GM13977 (cell line): Measurements from ENCODE around the gene ADD1.

ENCODE experiments used
- DNase-seq: peaks from one replicate; pipeline ENCODE4 v3.0.0; 2012; ENCODE audit warnings: low spot score
- CTCF ChIP-seq: IDR thresholded peaks from 2 replicates; pipeline ENCODE4 v1.5.1; 2012; ENCODE audit warnings: mild to moderate bottlenecking, control low read depth; ENCODE audit not compliant: insufficient read depth; ENCODE audit errors: extremely low read depth, missing control alignments
- in situ Hi-C: fragments of 300-500 bp; cut with MboI; formaldehyde crosslinking; loops from one replicate; pipeline ENCODE4 v1.12.0; 2022; ENCODE audit warnings: low sequenced_read_pairs, low pct_unique_long_range_greater_than_20kb, mixed read lengths, inconsistent platforms; ENCODE audit not compliant: unreplicated experiment

The ADD1 gene

GRCh38 chr4:2848449-2848848 is 4.8 kb downstream of the ADD1 start:
- TF ChIP-seq CTCF, result no peak
- no peak for DNase-seq

DNA sequence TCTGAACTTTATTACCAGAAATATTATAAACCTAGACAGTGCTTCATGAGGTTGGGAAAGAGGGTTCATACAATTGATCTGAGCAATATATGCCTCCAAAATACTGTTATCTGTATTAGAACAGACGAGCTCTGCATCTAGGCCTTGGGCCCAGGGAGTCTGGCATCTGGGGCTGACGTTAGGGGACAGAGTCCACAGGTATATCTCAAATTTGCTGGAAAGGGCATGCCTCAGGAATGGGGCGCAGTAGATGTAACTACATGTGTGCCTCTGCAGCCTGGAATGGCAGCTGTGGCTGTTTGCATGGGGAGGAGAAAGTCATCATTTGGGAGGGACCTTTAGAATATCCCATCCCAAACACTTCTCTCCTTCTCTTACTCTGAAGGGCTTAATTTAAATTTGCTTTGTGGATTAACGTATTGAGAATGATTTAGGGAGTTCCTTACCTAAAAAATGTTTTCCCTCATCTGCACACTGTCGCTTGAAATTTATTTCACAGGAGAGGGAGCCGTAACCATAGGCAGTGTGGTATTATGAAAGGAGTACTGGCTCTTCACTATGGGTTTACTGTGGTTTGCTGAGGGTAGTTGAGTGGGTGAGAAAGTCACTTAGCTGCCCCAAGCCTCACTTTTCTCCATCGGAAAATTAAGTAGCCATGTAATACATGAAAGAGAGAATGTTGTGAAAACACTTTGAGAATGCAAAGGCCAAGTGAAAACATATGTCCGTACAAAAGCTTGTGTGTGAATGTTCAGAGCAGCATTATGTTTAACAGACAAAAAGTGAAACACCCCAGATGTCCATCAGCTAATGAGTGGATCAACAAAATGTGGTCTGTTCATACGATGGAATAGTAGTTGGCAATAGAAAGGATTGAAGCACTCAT is 5.9 kb downstream of the ADD1 start:
- in situ Hi-C loops, result no loop called here
- TF ChIP-seq CTCF, result no peak
- no peak for DNase-seq

More at GRCh38 chr4:2848449-2848848, 4.8 kb downstream of the ADD1 start:
- in situ Hi-C loops, result no loop called here

DNA sequence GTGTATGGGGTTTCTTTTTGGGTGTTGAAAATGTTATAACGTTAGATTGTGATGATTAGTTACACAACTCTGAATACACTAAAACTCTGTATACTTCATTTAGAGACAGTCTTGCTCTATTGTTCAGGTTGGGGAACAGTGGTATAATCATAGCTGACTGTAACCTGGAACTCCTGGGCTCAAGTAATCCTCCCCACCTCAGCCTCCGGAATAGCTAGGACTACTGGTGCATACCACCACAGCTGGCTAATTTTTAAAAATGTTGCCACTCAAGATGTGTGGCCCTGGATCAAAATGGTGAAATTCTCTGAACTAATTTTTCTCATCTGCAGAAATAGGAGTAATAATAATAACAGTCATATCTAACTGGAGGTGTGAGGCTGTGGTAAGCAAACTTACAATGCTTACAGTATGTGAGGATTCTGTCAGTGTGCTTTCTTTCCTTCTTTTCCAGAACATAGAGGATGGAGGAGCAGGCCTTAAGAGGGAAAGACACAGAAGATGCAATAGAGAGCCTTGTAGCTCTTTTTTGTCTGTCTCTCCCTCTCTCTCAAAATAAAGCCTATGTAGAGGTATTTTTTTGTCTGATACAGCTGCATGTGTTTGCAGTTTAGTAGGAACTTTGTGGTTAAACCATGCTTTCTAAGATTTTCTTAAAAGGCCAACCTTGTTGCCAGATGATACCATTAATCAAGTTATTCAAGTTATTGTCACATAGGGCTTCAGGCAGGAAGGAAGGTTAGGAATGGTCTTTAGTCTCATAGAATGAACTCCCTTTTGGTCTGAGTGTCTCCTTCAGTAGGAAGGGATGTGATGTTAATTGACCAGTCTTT is 7.5 kb downstream of the ADD1 start:
- DNase-seq, result no peak
- in situ Hi-C loops, result no loop called here
- TF ChIP-seq CTCF, result no peak

DNA sequence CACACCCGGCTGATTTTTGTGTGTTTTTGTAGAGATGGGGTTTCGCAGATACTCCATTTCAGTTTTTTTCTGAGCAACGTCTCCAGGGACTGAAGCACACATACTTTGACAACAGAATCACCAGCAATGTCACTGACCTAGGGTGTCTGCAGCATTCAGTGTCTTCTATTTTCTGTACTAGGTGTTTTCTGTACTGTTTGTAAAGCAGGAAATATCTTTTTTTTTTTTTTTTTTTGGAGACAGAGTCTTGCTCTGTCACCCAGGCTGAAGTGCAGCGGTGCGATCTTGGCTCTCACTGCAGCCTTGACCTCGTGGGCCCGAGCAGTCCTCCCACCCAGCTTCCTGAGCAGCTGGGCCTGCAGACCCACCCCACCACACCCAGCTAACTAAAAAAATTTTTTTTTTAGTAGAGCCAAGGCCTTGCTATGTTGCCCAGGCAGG is 8.9 kb downstream of the ADD1 start:
- DNase-seq, result no peak
- no peak for TF ChIP-seq CTCF
- in situ Hi-C loops, result no loop called here

- no peak for TF ChIP-seq CTCF
- no peak for DNase-seq
- in situ Hi-C loops, result no loop called here
Measured at GRCh38 chr4:2855584-2855983, 11.9 kb downstream of the ADD1 start.

GRCh38 chr4:2856266-2856665 is 12.6 kb downstream of the ADD1 start:
- TF ChIP-seq CTCF, result no peak
- in situ Hi-C loops, result no loop called here
- no peak for DNase-seq
